ENCODE data around the gene SPACA5.
"Not testable (repeated sequence)": the region's sequence is repeated elsewhere in the genome, so short reads cannot be mapped to it uniquely, and the experiment has no call there.

The SPACA5 gene

DNA sequence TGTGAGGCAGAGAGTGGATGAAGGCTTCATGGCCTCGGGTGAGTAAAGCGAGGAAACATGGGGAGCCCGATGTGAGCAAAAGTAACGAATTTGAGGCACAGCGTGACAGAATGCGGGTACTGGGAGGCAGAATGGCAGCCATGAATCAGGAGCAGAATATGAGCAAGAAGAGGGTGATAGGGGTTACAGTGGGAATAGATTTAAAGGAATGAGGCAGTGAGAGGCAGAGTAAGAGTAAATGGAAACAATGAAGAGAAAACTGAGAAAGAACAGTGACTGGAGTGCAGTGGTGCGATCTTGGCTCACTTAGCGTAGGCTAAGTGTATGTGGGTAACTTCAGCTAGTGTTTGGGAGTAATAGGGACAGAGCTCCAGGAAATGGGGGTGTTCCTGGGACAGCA lies at the start of gene SPACA5:
Gene SPACA5 (plus strand): TSS at position 301 of the 400 bp plus-strand sequence. CDS start 815 bp downstream, outside the sequence.
- not testable (repeated sequence) for H3K4me1 ChIP-seq (ENCODE audit: insufficient read depth, low read length); H3K9ac ChIP-seq (ENCODE audit: low read depth, low read length); H3K9me3 ChIP-seq (ENCODE audit: control insufficient read depth, insufficient read depth, low read length); H3K36me3 ChIP-seq (ENCODE audit: insufficient read depth, low read length)

DNA sequence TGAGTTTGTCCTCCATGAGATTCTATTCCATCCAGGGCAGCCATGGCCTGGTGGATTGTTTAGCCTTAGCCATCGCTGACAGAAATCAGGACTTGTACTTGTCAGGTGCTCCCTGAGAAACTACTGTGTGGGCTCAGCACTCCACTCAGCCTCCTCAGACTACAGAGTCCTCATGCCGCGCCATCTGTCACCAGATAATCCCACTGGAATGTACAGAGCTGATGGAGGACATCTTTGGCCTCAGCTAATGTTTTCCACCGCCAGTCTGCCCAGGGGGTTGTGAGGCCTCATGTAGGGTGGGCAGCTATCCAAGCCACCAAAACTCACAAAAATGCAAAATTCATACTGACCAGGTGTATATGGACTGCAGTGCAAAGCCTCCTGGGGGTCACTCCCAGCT lies 48.6 kb upstream of the SPACA5 start:
- H3K9me3 ChIP-seq (ENCODE audit: control insufficient read depth, insufficient read depth, low read length); H3K4me1 ChIP-seq (ENCODE audit: insufficient read depth, low read length); H3K9ac ChIP-seq (ENCODE audit: low read depth, low read length); H3K36me3 ChIP-seq (ENCODE audit: insufficient read depth, low read length): not testable (repeated sequence)

DNA sequence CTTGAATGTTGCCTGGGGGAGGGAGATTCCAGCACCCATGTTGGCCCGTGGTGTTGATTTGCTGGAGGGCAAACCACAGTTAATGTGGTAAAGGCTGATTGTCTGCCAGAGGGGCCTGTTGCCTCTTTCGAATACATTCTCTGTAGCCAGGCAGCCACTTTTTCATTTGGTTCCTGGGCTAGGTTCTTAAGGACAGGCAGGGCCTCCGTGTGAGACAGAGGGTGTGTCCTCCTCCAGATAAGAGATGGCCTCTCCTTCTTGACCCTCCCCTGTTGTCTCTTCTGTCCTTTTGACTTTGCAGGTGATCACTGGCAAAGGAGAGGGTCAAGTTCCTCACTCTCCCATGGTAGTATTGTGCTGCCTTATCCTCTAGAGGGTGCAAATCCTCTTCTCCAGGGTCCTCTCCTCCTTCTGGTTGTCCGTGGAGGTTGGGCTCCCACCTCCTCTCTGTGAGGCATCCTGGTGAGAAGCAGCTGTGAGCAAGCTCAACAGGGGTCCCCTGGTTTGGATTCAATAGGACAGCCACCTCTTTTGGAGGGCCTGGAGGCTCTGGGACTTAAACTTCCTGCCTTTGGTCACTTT lies 47.9 kb upstream of the SPACA5 start:
- Histone ChIP-seq H3K4me1 (ENCODE audit: insufficient read depth, low read length) (no peaks in the 10 kb centered on the region), H3K9me3 (ENCODE audit: control insufficient read depth, insufficient read depth, low read length) (peaks cover 3% of the 10 kb centered on the region; the same call in 1 of the 2 replicates), H3K36me3 (ENCODE audit: insufficient read depth, low read length) (no peaks in the 10 kb centered on the region), H3K9ac (ENCODE audit: low read depth, low read length) (no peak overlapping the region)

DNA sequence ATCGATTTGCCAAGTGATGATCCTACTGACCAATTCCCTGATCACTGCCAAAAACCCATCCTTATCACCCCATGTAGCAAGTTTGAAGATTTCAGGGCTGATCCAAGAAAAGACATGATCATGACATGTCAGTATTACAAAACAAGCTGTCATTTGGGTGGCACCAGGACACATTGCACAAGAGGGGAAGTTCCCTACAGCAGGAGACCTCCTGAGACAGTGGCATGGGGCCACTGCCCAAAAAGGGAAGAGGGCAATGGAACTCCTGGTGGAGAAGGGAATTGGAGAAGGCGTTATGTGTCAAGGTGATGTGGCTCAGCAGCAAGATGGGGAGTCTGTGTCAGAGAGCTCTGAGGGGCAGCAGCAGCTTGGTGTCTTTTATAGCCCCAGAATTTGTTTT lies 46.4 kb upstream of the SPACA5 start:
- Histone ChIP-seq H3K9ac (ENCODE audit: low read depth, low read length) (no peak overlapping the region), H3K36me3 (ENCODE audit: insufficient read depth, low read length) (no peaks in the 10 kb centered on the region), H3K4me1 (ENCODE audit: insufficient read depth, low read length) (no peaks in the 10 kb centered on the region), H3K9me3 (ENCODE audit: control insufficient read depth, insufficient read depth, low read length) (peaks cover 5% of the 10 kb centered on the region; the same call in 1 of the 2 replicates)

DNA sequence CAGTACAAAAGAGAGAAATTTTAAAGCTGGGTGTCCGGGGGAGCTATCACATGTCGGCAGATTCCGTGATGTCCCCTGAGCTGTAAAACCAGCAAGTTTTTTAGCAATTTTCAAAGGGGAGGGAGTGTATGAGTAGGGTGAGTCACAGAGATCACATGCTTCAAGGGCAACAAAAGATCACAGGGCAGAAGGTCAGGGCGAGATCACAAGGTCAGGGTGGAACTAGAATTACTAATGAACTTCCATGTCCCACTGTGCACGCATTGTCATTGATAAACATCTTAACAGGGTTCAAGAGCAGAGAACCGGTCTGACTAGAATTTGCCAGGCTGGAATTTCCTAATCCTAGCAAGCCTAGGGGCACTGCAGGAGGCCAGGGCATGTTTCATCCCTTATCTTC lies 45.0 kb upstream of the SPACA5 start:
- H3K4me1 ChIP-seq (ENCODE audit: insufficient read depth, low read length); H3K9me3 ChIP-seq (ENCODE audit: control insufficient read depth, insufficient read depth, low read length); H3K9ac ChIP-seq (ENCODE audit: low read depth, low read length); H3K36me3 ChIP-seq (ENCODE audit: insufficient read depth, low read length): not testable (repeated sequence)

DNA sequence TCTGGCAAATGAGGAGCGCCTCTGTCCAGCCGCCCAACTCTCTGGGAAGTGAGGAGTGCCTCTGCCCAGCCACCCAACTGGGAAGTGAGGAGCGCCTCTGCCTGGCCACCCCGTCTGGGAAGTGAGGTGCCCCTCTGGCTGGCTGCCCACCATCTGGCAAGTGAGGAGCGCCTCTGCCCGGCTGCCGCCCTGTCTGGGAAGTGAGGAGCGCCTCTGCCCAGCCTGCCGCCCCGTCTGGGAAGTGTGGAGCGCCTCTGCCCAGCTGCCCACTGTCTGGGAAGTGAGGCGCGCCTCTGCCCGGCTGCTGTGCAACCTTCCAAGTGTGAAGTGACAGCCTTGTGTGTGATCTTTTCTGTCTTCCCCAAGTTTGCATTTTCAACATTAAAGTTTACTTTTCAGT lies 41.3 kb upstream of the SPACA5 start:
- H3K9me3 ChIP-seq (ENCODE audit: control insufficient read depth, insufficient read depth, low read length); H3K36me3 ChIP-seq (ENCODE audit: insufficient read depth, low read length); H3K4me1 ChIP-seq (ENCODE audit: insufficient read depth, low read length); H3K9ac ChIP-seq (ENCODE audit: low read depth, low read length): not testable (repeated sequence)

DNA sequence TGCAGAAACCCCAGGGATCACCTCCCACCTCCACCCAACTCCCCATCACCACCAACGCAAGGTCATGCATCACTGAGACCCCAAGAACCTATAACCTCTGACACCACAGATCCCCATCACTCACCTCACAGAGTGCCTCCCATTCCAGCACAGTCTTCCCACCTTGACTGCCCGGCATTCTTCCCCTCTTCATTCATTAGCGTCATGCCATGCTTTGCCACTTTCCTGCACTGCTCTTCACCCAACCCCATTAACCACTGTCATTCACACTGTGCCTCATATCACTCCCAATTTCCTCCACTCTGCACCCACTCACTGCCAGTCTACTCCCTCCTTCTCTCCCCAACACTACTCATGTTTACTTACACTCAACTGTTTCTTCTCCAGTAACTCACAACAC lies 33.6 kb upstream of the SPACA5 start:
- H3K9me3 ChIP-seq (ENCODE audit: control insufficient read depth, insufficient read depth, low read length), result peaks cover 26% of the 10 kb centered on the region
- no peaks in the 10 kb centered on the region for H3K4me1 ChIP-seq (ENCODE audit: insufficient read depth, low read length)
- no peak overlapping the region for H3K9ac ChIP-seq (ENCODE audit: low read depth, low read length)
- H3K36me3 ChIP-seq (ENCODE audit: insufficient read depth, low read length), result no peaks in the 10 kb centered on the region; the same call in 1 of the 2 replicates

DNA sequence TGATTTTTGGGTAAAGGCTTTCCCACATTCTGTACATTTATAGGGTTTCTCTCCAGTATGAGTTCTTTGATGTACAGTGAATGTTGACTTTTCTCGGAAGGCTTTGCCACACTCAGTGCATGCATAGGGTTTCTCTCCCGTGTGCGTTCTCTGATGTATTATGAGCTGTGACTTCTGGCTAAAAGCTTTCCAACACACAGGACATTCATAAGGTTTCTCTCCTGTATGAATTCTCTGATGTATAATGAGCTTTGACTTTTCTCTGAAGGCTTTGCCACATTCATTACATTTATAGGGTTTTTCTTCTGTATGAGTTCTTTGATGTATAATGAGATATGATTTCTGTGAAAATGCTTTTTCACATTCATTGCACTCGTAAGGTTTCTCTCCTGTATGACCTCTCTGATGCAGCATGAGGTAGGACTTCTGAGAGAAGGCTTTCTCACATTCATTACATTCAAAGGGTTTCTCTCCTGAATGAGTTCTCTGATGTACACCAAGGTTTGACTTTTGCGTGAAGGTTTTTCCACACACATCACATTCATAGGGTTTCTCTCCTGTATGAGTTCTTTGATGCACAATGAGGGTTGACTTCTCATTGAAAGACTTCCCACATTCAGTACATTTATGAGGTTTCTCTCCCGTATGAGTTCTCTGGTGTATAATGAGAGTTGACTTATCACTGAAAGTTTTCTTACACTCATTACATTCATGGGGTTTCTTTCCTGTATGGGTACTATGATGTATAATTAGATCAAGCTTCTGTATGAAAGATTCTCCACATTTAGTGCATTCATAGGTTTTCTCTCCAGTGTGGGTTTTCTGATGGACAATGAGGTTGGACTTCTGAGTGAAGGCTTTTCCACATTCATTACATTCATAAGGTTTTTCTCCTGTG lies 30.3 kb upstream of the SPACA5 start:
- no peaks in the 10 kb centered on the region; the same call in 1 of the 2 replicates for H3K36me3 ChIP-seq (ENCODE audit: insufficient read depth, low read length)

DNA sequence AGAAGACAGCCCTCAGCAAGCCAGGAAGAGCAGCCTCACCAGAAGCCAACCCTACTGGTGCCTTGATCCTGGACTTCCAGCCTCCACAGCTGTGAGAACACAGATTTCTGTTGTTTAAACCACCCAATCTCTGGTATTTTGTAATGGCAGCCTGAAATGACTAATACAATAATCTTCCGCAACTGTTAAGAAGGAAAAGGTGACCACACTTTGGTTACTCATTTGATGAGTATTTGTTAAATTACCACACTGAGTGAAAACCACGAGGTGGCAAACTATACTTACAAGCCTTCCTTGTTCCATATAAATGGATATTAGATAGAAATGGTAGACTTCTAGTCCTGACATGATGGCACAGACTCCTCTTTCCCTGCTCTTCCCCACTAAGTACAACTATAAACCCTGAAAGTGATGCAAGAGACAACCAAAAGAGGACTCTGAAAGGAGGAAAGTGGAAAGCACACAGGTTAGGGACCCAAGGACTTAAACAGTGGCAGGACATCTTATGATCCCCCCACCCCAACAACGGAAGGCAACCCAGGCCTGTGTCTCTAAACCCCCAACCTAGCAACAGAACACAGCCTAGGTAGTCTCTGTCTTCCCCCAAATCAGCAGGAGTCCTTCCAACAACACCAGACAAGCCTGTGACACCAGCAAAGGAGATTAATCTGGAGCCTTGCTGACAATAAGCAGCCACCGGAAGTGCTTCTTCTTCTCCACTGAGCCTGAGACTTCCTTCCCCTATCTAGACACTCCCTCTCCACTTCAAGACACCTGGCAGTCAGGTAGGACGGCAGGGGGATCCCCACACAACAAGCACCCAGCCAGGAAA lies 15.3 kb upstream of the SPACA5 start:
- Histone ChIP-seq H3K9me3 (ENCODE audit: control insufficient read depth, insufficient read depth, low read length) (peaks cover 3% of the 10 kb centered on the region; the same call in 1 of the 2 replicates), H3K36me3 (ENCODE audit: insufficient read depth, low read length) (no peaks in the 10 kb centered on the region), H3K9ac (ENCODE audit: low read depth, low read length) (no peak overlapping the region), H3K4me1 (ENCODE audit: insufficient read depth, low read length) (no peaks in the 10 kb centered on the region)

More for the DNA sequence above, 30.3 kb upstream of the SPACA5 start:
- Histone ChIP-seq H3K9me3 (ENCODE audit: control insufficient read depth, insufficient read depth, low read length) (peaks cover 35% of the 10 kb centered on the region), H3K9ac (ENCODE audit: low read depth, low read length) (no peak overlapping the region), H3K4me1 (ENCODE audit: insufficient read depth, low read length) (no peaks in the 10 kb centered on the region)

DNA sequence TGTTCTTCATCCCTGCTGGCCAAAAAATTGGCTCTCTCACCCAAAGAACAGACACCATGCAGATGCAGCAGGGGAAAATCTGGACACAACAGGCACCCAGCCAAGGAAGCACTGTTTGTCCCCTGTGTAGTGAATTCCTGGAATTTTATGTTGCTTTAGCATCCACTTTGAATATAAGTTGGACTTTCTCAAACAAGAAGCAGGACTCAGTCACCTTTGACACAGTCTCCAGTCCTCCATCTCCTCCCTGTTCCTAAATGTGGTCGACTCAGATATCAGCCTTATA lies 14.8 kb upstream of the SPACA5 start:
- Histone ChIP-seq H3K9me3 (ENCODE audit: control insufficient read depth, insufficient read depth, low read length) (peaks cover 3% of the 10 kb centered on the region; the same call in 1 of the 2 replicates), H3K4me1 (ENCODE audit: insufficient read depth, low read length) (no peaks in the 10 kb centered on the region), H3K36me3 (ENCODE audit: insufficient read depth, low read length) (no peaks in the 10 kb centered on the region)

DNA sequence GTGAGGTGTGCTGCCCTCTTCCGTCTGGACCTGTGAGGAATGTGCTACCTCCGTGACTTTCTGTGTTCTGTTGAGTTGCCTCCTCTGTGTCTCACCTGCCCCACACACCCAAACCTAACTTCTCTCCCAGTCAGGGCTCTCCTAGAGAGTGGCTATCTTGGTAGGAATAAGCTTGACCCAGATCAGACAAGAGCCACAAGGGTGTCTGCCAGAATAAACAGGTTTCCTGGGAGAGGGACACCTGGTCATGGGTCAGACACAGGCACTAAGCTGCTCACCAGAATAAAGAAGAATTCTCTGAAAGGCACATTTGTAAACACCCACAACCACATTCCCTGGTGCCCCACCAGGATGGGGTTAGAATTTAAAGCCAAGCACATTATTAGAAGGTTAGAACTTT lies 14.1 kb upstream of the SPACA5 start:
- H3K9me3 ChIP-seq (ENCODE audit: control insufficient read depth, insufficient read depth, low read length), result peaks cover 3% of the 10 kb centered on the region; the same call in 1 of the 2 replicates
- H3K4me1 ChIP-seq (ENCODE audit: insufficient read depth, low read length), result no peaks in the 10 kb centered on the region
- H3K9ac ChIP-seq (ENCODE audit: low read depth, low read length), result no peak overlapping the region
- no peaks in the 10 kb centered on the region for H3K36me3 ChIP-seq (ENCODE audit: insufficient read depth, low read length)

More for the DNA sequence above, 14.8 kb upstream of the SPACA5 start:
- H3K9ac ChIP-seq (ENCODE audit: low read depth, low read length), result no peak overlapping the region

DNA sequence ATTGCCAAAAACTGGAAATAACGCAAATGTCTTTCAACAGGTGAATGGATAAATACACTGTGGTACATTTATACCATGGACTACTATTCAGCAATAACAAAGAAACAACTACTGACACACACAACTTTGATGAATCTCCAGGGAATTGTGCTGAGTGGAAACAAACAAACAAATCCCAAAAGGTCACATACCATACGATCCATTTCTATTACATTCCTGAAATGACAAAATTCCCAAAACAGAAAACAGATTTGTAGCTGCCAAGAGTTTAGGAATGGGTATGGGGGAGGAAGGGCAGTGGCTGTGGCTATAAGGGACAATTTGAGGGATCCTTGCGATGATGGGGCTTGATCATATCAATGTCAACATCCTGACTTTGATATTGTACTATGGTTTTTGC lies 5.5 kb upstream of the SPACA5 start:
- Histone ChIP-seq H3K9me3 (ENCODE audit: control insufficient read depth, insufficient read depth, low read length) (no peaks in the 10 kb centered on the region), H3K36me3 (ENCODE audit: insufficient read depth, low read length) (no peaks in the 10 kb centered on the region), H3K4me1 (ENCODE audit: insufficient read depth, low read length) (no peaks in the 10 kb centered on the region), H3K9ac (ENCODE audit: low read depth, low read length) (no peak overlapping the region)

DNA sequence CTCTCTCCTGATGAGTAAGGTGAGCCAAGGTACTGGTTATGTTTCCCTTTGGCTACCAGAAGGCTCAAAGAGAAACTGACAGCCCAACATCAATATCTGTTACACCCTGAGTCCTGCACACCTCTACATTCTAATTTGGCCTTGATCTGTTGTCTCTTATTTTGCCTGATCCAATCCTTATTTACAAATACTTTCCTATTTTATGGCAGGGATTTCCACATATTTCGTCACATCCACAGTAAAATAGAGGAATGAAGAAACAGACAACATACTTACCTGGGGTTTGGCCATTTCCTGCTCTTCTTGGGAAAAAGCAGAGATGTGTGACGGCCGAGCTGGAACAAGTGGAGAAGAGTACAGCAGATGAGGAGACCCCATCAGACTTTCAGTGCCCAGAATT lies 4.5 kb upstream of the SPACA5 start:
- no peak overlapping the region for H3K9ac ChIP-seq (ENCODE audit: low read depth, low read length)
- H3K36me3 ChIP-seq (ENCODE audit: insufficient read depth, low read length), result no peaks in the 10 kb centered on the region
- no peaks in the 10 kb centered on the region for H3K9me3 ChIP-seq (ENCODE audit: control insufficient read depth, insufficient read depth, low read length)
- no peaks in the 10 kb centered on the region for H3K4me1 ChIP-seq (ENCODE audit: insufficient read depth, low read length)

DNA sequence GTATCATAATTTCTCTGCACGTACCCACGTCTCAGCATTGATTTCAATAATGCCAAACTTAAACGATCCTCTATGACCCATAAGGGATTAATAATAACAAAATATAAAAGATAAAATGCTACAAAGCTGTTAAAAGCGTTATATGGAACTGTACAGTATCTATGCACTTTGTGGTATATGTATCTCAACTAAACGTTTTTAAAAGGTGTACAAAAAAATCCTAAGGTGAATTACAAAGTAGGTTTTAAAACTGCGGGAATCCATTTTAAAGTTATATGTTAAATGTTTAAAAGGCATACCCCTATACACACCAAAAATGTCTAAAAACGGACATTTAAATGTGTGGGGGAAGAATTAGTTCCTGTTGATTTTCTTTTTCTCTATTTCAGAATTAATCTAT lies 3.9 kb upstream of the SPACA5 start:
- Histone ChIP-seq H3K4me1 (ENCODE audit: insufficient read depth, low read length) (no peaks in the 10 kb centered on the region), H3K36me3 (ENCODE audit: insufficient read depth, low read length) (no peaks in the 10 kb centered on the region), H3K9me3 (ENCODE audit: control insufficient read depth, insufficient read depth, low read length) (no peaks in the 10 kb centered on the region), H3K9ac (ENCODE audit: low read depth, low read length) (no peak overlapping the region)
